HepG2 (cell line): ENCODE measurements around the gene BIN1. TPM values are rescaled to one million over a fixed set of nuclear protein-coding genes. Genes with fewer than 3 reads are reported as not detected.

Source experiments
- ATAC-seq: fragments of 200-7000 bp; cut with Tn5 transposase; 3 replicates; pipeline ENCODE4 v1.9.1; 2020; ENCODE audit warnings: mild to moderate bottlenecking, moderate library complexity
- BruUV-seq: library from RNA; stranded (reverse); fragments of 400-500 nt; replicated peaks from 2 replicates; lab custom pipeline; 2021; lab: Mats Ljungman, UMichigan
- CTCF ChIA-PET: fragments of 300-600 bp; formaldehyde crosslinking; extraction: SDS; loops from one replicate; lab custom pipeline; 2021; ENCODE audit warnings: low total read pairs, inconsistent platforms, low intra/inter-chr PET ratio; lab: Yijun Ruan, JAX
- POLR2A ChIA-PET: fragments of 350-600 bp; sonication (Branson Sonifier 250); formaldehyde crosslinking; loops from one replicate; lab custom pipeline; 2020; ENCODE audit warnings: antibody characterized with exemption, inconsistent platforms; lab: Yijun Ruan, JAX
- DNase-seq: peaks from one replicate; pipeline ENCODE4 v3.0.0-alpha.2; 2015; ENCODE audit warnings: low spot score
- FAIRE-seq: peaks from 3 replicates; lab custom pipeline; 2011; peaks lifted over from hg19 to GRCh38; lab: Jason Lieb, UNC
- H2AFZ ChIP-seq: one replicate; pipeline ENCODE4 v1.6.1; 2011; ENCODE audit warnings: low read length, inconsistent platforms
- H3K27ac ChIP-seq: fragments of 300-600 bp; 3 replicates; pipeline ENCODE4 v1.8.0; 2011; ENCODE audit warnings: mixed run types, mild to moderate bottlenecking, mixed read lengths, low read length, inconsistent platforms; ENCODE audit not compliant: insufficient read depth; ENCODE audit errors: extremely low read length
- H3K27me3 ChIP-seq, 2 experiments: fragments of 200-600 bp in 1 of 2; 2 replicates in 1 of 2; 3 replicates in 1 of 2; pipeline versions ENCODE4 v1.6.0 to v1.8.0; 2011; ENCODE audit warnings: low read length in 2 of 2, mild to moderate bottlenecking in 2 of 2, moderate library complexity in 2 of 2, inconsistent platforms in 1 of 2; ENCODE audit not compliant: insufficient read depth in 2 of 2, control insufficient read depth in 1 of 2
- H3K36me3 ChIP-seq, 2 experiments: fragments of 200-600 bp in 1 of 2; replicated peaks in 1 of 2; 2 replicates in 1 of 2; 3 replicates in 1 of 2; pipeline versions ENCODE4 v1.5.1 to v1.8.0; 2011; ENCODE audit warnings: low read length in 2 of 2, inconsistent platforms in 1 of 2; ENCODE audit not compliant: insufficient read depth in 2 of 2, control insufficient read depth in 1 of 2
- H3K4me1 ChIP-seq: 2 replicates; pipeline ENCODE4 v1.5.1; 2012; ENCODE audit warnings: low read length, inconsistent platforms; ENCODE audit not compliant: insufficient read depth
- H3K4me2 ChIP-seq: 2 replicates; pipeline ENCODE4 v1.6.0; 2011; ENCODE audit warnings: low read depth, low read length, inconsistent platforms
- H3K4me3 ChIP-seq, 3 experiments: fragments of 200-600 bp in 1 of 3; sonication (generic), shearing (Covaris generic) in 1 of 3; replicated peaks in 1 of 3; 2 replicates each; pipeline ENCODE4 v1.5.1; 2011 to 2016; ENCODE audit warnings: low read length in 3 of 3, inconsistent platforms in 2 of 3, low read depth in 2 of 3, mild to moderate bottlenecking in 2 of 3, control low read depth in 1 of 3, mixed read lengths in 1 of 3; ENCODE audit not compliant: insufficient read depth in 1 of 3
- H3K79me2 ChIP-seq: one replicate; pipeline ENCODE4 v1.6.1; 2011; ENCODE audit warnings: low read length, inconsistent platforms; ENCODE audit not compliant: insufficient read depth
- H3K9ac ChIP-seq: 2 replicates; pipeline ENCODE4 v1.6.0; 2011; ENCODE audit warnings: mild to moderate bottlenecking, low read depth, low read length, inconsistent platforms; ENCODE audit not compliant: insufficient read depth
- H3K9me3 ChIP-seq: 2 replicates; pipeline ENCODE4 v1.5.1; 2012; ENCODE audit warnings: mild to moderate bottlenecking, low read length
- H4K20me1 ChIP-seq: 2 replicates; pipeline ENCODE4 v1.6.0; 2011; ENCODE audit warnings: inconsistent platforms, mild to moderate bottlenecking, low read length, moderate library complexity; ENCODE audit not compliant: insufficient read depth
- ATF7-NPFF ChIP-seq: sonication (generic); formaldehyde crosslinking; IDR thresholded peaks from 2 replicates; pipeline ENCODE4 v1.8.1; 2023; ENCODE audit warnings: mild to moderate bottlenecking, low read depth, missing genetic modification reagents, moderate library complexity
- BCL6 ChIP-seq: IDR thresholded peaks from 2 replicates; pipeline ENCODE4 v1.6.1; 2016; ENCODE audit warnings: missing genetic modification reagents, missing compliant biosample characterization
- MEIS2 ChIP-seq: sonication (generic); formaldehyde crosslinking; IDR thresholded peaks from 2 replicates; pipeline ENCODE4 v1.9.0; 2021; ENCODE audit warnings: mild to moderate bottlenecking, missing genetic modification reagents
- PPARG ChIP-seq: conservative IDR thresholded peaks from 2 replicates; pipeline ENCODE4 v1.6.1; 2016; ENCODE audit warnings: missing biosample characterization, missing genetic modification reagents
- SAP130 ChIP-seq: IDR thresholded peaks from 2 replicates; pipeline ENCODE4 v1.6.1; 2016; ENCODE audit warnings: low read depth
- SIN3A ChIP-seq: IDR thresholded peaks from 2 replicates; pipeline ENCODE4 v1.6.1; 2011; ENCODE audit warnings: low read depth, mild to moderate bottlenecking, control low read depth, low read length, borderline replicate concordance
- ZFP90 ChIP-seq: sonication (generic); formaldehyde crosslinking; IDR thresholded peaks from 2 replicates; pipeline ENCODE4 v1.8.0; 2022; ENCODE audit warnings: missing genetic modification reagents, mild to moderate bottlenecking, inconsistent platforms, borderline replicate concordance
- ZFX ChIP-seq: sonication (generic); formaldehyde crosslinking; IDR thresholded peaks from 2 replicates; pipeline ENCODE4 v1.4.0; 2020; ENCODE audit warnings: mild to moderate bottlenecking, low read depth, missing genetic modification reagents, moderate library complexity
- ZNF136 ChIP-seq: sonication (generic); formaldehyde crosslinking; IDR thresholded peaks from 2 replicates; pipeline ENCODE4 v1.8.1; 2022; ENCODE audit warnings: low read depth, mild to moderate bottlenecking, moderate library complexity, missing genetic modification reagents
- ZNF143 ChIP-seq: sonication (generic); formaldehyde crosslinking; IDR thresholded peaks from 2 replicates; pipeline ENCODE4 v1.4.0; 2020; ENCODE audit warnings: missing genetic modification reagents
- ZNF281 ChIP-seq: sonication (generic); formaldehyde crosslinking; IDR thresholded peaks from 2 replicates; pipeline ENCODE4 v1.4.0; 2020; ENCODE audit warnings: missing genetic modification reagents, borderline replicate concordance
- ZNF367 ChIP-seq: sonication (generic); formaldehyde crosslinking; IDR thresholded peaks from 2 replicates; pipeline ENCODE4 v1.4.0; 2020; ENCODE audit warnings: missing genetic modification reagents, borderline replicate concordance
- ZNF484 ChIP-seq: sonication (generic); formaldehyde crosslinking; IDR thresholded peaks from 2 replicates; pipeline ENCODE4 v1.5.1; 2020; ENCODE audit warnings: mild to moderate bottlenecking, low read depth, missing genetic modification reagents, borderline replicate concordance
- ZNF768 ChIP-seq: sonication (generic); formaldehyde crosslinking; IDR thresholded peaks from 2 replicates; pipeline ENCODE4 v1.4.0; 2020; ENCODE audit warnings: missing genetic modification reagents
- ZSCAN30 ChIP-seq: sonication (generic); formaldehyde crosslinking; IDR thresholded peaks from 2 replicates; pipeline ENCODE4 v1.5.0; 2020; ENCODE audit warnings: mild to moderate bottlenecking, missing genetic modification reagents
- WGBS: methylation state at CpG from one replicate; pipeline ENCODE4 v1.1.6; 2017; ENCODE audit warnings: low lambda C conversion rate; 5-methylcytosine and 5-hydroxymethylcytosine counted together
- in situ Hi-C: cut with HindIII; loops from 2 replicates; pipeline ENCODE4 v1.10.0; 2017; ENCODE audit warnings: low pct_unique_long_range_greater_than_20kb; ENCODE audit not compliant: extremely low pct_ligation_motif_present
- intact Hi-C: fragments of 100-400 bp; cut with micrococcal nuclease; formaldehyde crosslinking; loops from one replicate; pipeline ENCODE4 v1.10.0; 2022; ENCODE audit not compliant: unreplicated experiment
- polyA plus RNA-seq, 8 experiments: library from polyadenylated mRNA; depleted of rRNA in 3 of 8; stranded (reverse) in 7 of 8; unstranded in 1 of 8; fragments of >200 nt; fragmentation: Illumina TruSeq in 4 of 8; extraction: Trizol in 4 of 8; gene quantifications; 2 replicates each; pipeline versions ENCODE4 v1.2.1 to v1.2.3, GENCODE V29; 2011 to 2016; ENCODE audit warnings: low read depth in 4 of 8, missing spikeins in 1 of 8, mixed read lengths in 1 of 8; ENCODE audit not compliant: insufficient read depth in 1 of 8
- total RNA-seq, 5 experiments: library from RNA; depleted of rRNA; stranded (reverse); fragments of >200 nt; fragmentation: Illumina TruSeq; extraction: Trizol; gene quantifications; 2 replicates each; pipeline ENCODE4 v1.2.3, GENCODE V29; 2016; ENCODE audit warnings: low read depth in 1 of 5

BIN1 gene
- total and polyA plus RNA-seq, 2 of the 13 experiments (the other 11 are each of a cell fraction or from before 2014, with no cell fraction given): 0.93 to 1.2 TPM

- no peak overlapping the region for H3K4me2 ChIP-seq
- CTCF ChIA-PET: no interaction called here
These were observed 1.9 kb downstream of the BIN1 start for GRCh38 chr2:127104881-127105655.

GRCh38 chr2:127104166-127104660 is 2.7 kb downstream of the BIN1 start:
- Histone ChIP-seq H3K4me1 (peaks cover 36% of the 10 kb centered on the region), H3K4me2 (no peak overlapping the region), H3K36me3 (no peaks in the 10 kb centered on the region), H2AFZ (no peak overlapping the region), H3K4me3 (no peak overlapping the region), H3K27me3 (peaks cover 15 to 79% of the 10 kb centered on the region in 2 experiments), H4K20me1 (no peaks in the 10 kb centered on the region), H3K9me3 (no peaks in the 10 kb centered on the region), H3K9ac (no peak overlapping the region), H3K79me2 (no peaks in the 10 kb centered on the region), H3K27ac (no peak overlapping the region)
- TF ChIP-seq BCL6 (CRISPR knock-in tag) (no peak), MEIS2 (CRISPR knock-in tag) (no peak), ZNF768 (CRISPR knock-in tag) (no peak), ATF7-NPFF (CRISPR knock-in tag) (no peak), ZNF281 (no peak), ZNF143 (CRISPR knock-in tag) (no peak), SIN3A (no peak), ZNF484 (CRISPR knock-in tag) (no peak), ZSCAN30 (CRISPR knock-in tag) (no peak), ZNF136 (CRISPR knock-in tag) (no peak), SAP130 (CRISPR knock-in tag) (no peak), ZNF367 (CRISPR knock-in tag) (no peak), PPARG (CRISPR knock-in tag) (no peak), ZFP90 (CRISPR knock-in tag) (no peak)
- intact Hi-C loops: no loop called here
- 67% methylated on average over 7 of the region's 8 CpGs for WGBS
- no peak for DNase-seq
- ChIA-PET POLR2A (no interaction called here), CTCF (no interaction called here)
- no TSS peak for BruUV-seq
- no peak for FAIRE-seq
- in situ Hi-C loops: no loop called here
- ATAC-seq: no peak

More at GRCh38 chr2:127104881-127105655, 1.9 kb downstream of the BIN1 start:
- H3K9ac ChIP-seq: no peak overlapping the region
- no peak for TF ChIP-seq ZFX (CRISPR knock-in tag)
- TF ChIP-seq, all 625 proteins: peak for 0
- Histone ChIP-seq H3K27ac (no peak overlapping the region), H4K20me1 (no peaks in the 10 kb centered on the region), H3K4me1 (peaks cover 35% of the 10 kb centered on the region), H3K79me2 (no peaks in the 10 kb centered on the region), H3K9me3 (no peaks in the 10 kb centered on the region), H3K36me3 (no peaks in the 10 kb centered on the region), H3K27me3 (peaks cover 15 to 81% of the 10 kb centered on the region in 2 experiments), H2AFZ (no peak overlapping the region), H3K4me3 (no peak overlapping the region)
- intact Hi-C loops: no loop called here
- ATAC-seq: no peak
- WGBS: 38% methylated on average over 5 of the region's 6 CpGs
- BruUV-seq: no TSS peak
- in situ Hi-C loops: no loop called here
- DNase-seq: no peak
- POLR2A ChIA-PET: no interaction called here
- FAIRE-seq: no peak
